GM18502 (cell line): ENCODE results near the gene CAPN15.

Experiments used
- ATAC-seq: cut with Tn5 transposase; IDR thresholded peaks from one replicate; pipeline ENCODE4 v1.9.1; 2021; ENCODE audit warnings: mild to moderate bottlenecking; ENCODE audit not compliant: unreplicated experiment, poor library complexity

Gene CAPN15

GRCh38 chr16:540645-541340 is 13.3 kb downstream of the CAPN15 start:
- no peak for ATAC-seq

GRCh38 chr16:543301-544164 is 16.0 kb downstream of the CAPN15 start:
- ATAC-seq: no peak

GRCh38 chr16:544517-544916 is 17.0 kb downstream of the CAPN15 start:
- ATAC-seq: no peak

- ATAC-seq: no peak
Observed at GRCh38 chr16:546909-547770, 19.6 kb downstream of the CAPN15 start.

GRCh38 chr16:548586-548985 is 21.1 kb downstream of the CAPN15 start:
- ATAC-seq: no peak

GRCh38 chr16:549544-550263 is 22.2 kb downstream of the CAPN15 start:
- ATAC-seq: no peak

GRCh38 chr16:551210-551609 is 23.7 kb downstream of the CAPN15 start:
- no peak for ATAC-seq

GRCh38 chr16:552171-552570 is 24.7 kb downstream of the CAPN15 start:
- ATAC-seq: no peak

- no peak for ATAC-seq
Observed at GRCh38 chr16:553601-554296, 26.2 kb downstream of the CAPN15 start.

- ATAC-seq: no peak
Observed at GRCh38 chr16:554297-554621, 26.7 kb downstream of the CAPN15 start.

GRCh38 chr16:554640-555365 is 27.3 kb downstream of the CAPN15 start:
- ATAC-seq: no peak

- no peak for ATAC-seq
Observed at GRCh38 chr16:555528-556473, 28.3 kb downstream of the CAPN15 start.

GRCh38 chr16:556474-557173 is 29.1 kb downstream of the CAPN15 start:
- ATAC-seq: no peak

GRCh38 chr16:557463-558297 is 30.2 kb downstream of the CAPN15 start:
- ATAC-seq: no peak

GRCh38 chr16:558298-559020 is 30.9 kb downstream of the CAPN15 start:
- ATAC-seq: no peak

GRCh38 chr16:559021-559380 is 31.5 kb downstream of the CAPN15 start:
- ATAC-seq: no peak
